Adipose tissue (tissue), 3 donors: ENCODE data around the gene GSTA1. TPM values are rescaled to one million over a fixed set of nuclear protein-coding genes. Genes with fewer than 3 reads are reported as not detected.
"Not testable (repeated sequence)": the region's sequence is repeated elsewhere in the genome, so short reads cannot be mapped to it uniquely, and the experiment has no call there.

Experiments used
- H3K27ac ChIP-seq: one replicate; pipeline ENCODE4 v1.5.1; 2013; ENCODE audit warnings: low read depth, low read length
- WGBS, 3 donors: extraction: QIAGEN DNeasy Blood & Tissue Kit; methylation state at CpG; one replicate each; pipeline ENCODE4 v1.1.7; 2013; 5-methylcytosine and 5-hydroxymethylcytosine counted together
- polyA plus RNA-seq, 3 donors: library from polyadenylated mRNA; stranded (reverse); fragments of 200-250 nt; gene quantifications; one replicate each; pipeline ENCODE4 v1.2.3, GENCODE V29; 2013
- donor health status: healthy with polysubstance abuse.
- donor health status: Bipolar disorder and iron deficiency.
- donor health status: healthy.

Gene GSTA1
- 10 to 100 TPM in 2 of 3 donors, 1 to 10 TPM in 1; 1.7 to 30.0 (median 12.7) TPM for polyA plus RNA-seq

DNA sequence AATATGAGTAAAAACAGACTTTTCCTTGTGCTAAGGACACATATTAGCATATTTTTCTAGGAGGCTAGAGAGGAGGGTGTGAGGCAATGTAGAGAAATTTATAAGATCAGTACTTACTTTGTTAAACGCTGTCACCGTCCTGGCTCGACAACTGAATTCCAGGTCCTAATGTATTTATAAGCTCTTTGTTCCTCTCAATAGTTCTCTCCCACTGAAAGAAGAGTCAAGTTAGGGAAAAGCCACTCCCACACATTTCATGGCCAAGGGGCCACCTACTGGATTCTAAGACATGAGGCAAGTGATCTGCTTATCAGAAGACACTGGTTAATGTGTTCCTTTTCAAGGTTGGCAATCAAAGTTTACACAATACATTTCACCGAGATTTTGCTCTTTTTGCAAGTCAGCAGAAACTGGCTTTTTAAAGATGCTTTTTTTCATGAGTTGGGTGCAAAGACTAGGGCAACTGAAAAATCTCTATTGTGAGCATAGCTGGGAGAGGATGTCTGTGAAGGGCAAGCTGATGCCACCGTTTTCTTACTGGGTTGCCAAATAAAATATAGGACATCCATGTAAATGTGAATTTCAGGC, at the start of gene GSTA1:
GSTA1 (minus strand) TSS at position 149 of the 588 bp plus-strand sequence. CDS start 4,549 bp downstream, outside the sequence.
- WGBS, 3 donors, result 25 to 59% (median 46%) methylated on average over 5 of the region's 5 CpGs
- not testable (repeated sequence) for H3K27ac ChIP-seq

DNA sequence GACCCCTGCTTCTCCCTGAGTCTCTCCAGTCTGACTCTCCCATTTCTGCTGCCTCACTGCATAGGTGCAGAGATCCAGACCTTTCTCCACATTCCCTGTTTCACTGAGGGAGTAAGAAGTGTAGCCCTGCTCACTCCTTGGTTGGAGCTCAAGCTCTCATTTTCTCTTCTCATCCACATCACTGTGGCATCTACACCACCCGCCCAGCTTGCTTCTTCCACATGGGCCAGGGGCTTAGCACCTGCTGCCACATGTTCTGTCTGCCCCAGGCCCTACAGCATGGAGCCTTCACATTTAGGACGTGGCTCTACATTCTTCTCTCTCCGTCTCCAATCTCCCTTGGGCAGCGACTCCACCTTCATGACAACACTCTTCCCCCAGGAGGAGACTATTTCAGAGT, 45.5 kb upstream of the GSTA1 start:
- H3K27ac ChIP-seq, result no peak overlapping the region
- 85 to 92% (median 86%) methylated on average over 4 of the region's 4 CpGs for WGBS, 3 donors

DNA sequence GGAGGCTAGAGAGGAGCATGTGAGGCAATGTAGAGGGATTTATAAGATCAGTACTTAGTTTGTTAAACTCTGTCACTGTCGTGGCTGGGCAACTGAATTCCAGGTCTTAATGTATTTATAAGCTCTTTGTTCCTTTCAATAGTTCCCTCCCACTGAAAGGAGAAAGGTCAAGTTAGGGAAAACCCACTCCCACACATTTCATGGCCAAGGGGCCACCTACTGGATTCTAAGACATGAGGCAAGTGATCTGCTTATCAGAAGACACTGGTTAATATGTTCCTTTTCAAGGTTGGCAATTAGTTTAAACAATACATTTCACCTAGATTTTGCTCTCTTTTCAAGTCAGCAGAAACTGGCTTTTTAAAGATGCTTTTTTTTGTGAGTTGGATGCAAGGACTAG, 42.4 kb upstream of the GSTA1 start:
- 33 to 57% (median 39%) methylated on average over 1 of the region's 1 CpG for WGBS, 3 donors
- H3K27ac ChIP-seq, result no peak overlapping the region

DNA sequence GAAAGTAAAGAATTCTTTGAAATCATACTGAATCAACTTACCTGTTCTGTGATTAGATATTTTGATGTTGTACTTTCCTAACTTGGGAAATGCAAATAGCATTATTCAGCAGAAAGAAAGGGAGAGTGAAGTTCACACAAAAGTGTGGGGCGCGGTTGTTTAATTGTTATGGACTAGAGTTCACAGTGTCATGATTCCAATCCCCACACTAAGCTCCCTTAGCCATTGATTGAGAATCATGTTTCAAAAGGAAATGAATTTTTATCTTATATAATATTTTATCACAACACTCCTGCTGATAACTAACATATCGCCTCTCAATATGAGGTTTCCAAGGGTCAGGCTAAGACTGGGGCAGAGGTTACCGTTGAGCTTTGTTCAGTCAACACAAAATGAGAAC, 40.0 kb upstream of the GSTA1 start:
- H3K27ac ChIP-seq, result no peak overlapping the region
- whole genome bisulfite sequencing, 3 donors, result 74 to 97% (median 87%) methylated on average over 4 of the region's 4 CpGs

DNA sequence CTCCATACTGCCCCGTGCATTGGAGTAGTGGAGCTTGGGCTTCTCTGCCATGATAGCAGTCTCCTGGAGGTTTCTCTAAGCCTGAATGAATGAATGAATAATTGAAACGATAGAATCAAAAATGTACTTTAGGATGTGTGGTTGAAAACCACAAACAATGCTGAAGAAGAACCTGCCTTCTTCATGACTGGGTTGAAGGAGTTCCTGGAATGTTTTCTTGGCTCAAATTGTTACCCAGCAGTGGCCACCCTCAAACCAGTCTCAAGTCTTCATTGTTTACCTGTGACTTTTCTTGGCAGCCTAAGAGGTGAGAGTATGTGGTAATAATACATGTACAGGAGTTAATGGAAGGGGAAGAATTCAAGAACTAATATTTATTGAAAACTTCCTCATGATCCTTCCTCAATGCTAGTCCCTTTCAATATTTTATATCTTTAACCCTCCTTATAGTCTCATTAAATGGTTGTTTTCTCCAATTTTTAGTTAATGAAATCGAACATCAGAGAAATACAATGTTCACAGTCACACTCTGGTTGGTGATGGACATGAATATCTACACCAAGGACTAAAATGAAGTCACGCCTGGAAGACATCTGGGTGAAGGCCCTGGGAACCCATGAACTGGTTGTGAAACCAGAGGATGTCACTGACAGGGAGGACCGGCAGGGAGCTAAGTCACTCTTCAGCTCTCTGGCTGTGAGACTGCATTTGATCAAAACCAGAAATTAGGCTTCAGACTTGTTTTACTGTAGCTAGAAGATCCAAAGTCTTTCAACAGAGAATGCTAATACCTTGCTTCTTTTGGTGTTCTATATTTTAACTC, 37.4 kb upstream of the GSTA1 start, which contains the start of gene GSTA5:
GSTA5 (minus strand) TSS at position 51 of the 823 bp plus-strand sequence.
- WGBS, 3 donors, result 76 to 87% (median 76%) methylated on average over 5 of the region's 5 CpGs
- H3K27ac ChIP-seq, result no peak within 1 kb of the TSS

DNA sequence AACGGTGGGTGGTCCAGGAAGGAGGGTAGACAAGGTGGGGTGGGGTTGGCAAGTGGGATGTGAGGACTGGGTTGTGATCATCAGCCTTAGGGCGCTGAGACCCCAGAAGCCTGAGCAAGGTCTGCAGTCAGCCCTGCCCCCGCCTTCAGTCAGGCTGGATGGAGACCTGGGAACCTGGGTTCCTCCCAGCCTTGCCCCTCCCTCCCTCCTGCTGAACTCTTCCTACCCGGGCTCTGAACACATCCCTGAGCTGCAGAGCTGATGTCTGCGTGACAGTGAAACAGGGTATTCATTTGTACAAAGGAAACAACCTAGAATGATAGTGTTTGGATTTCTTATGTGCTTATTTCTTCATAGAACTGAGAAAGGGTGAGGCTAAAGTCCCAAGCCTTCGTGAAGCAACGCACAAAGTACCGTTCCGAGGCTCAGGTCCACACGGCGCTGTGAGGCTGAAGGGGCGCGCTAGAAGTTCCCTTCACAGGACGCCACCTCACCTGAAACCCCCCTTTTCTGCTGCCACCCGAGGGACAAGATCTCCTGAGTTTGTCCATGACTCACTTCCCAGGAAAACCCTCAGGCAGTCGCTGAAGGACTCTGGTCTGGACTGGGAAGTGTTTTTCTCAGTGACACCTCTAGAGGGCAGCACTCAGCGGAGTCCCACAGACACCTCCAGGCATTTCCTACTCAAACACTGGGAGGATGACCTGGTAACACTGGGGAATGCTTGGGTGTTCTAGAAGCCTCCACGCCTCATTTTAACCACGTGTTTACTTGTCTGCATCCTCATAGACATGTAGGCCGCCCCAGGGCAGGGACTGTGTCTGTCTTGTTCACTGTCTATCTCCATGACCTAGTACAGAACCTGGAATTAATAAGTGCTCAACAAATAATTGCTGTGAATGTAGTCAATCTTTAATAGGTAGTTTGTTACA, 35.8 kb upstream of the GSTA1 start:
- 64% methylated on average over 20 of the region's 20 CpGs for WGBS, 3 donors

DNA sequence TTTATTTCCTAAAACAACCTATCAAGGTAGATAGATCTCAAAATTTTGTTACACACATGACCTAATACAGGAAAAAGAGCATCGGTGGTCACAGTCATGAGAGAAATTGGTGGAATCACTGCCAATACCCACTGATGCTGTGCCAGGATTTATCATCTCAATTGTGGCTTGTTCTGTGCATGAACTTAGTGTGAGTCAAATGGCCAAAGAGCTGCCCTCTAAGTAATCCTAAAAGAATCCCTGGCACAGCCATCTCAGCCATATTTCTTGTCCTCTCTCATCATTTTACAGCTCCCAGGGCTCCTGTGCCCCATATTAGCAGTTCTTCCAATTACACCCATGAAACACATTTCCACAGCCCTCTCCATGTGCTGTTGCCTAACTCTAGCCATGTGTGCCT, 30.9 kb upstream of the GSTA1 start:
- 70 to 96% (median 81%) methylated on average over 1 of the region's 1 CpG for WGBS, 3 donors
- H3K27ac ChIP-seq, result no peak overlapping the region

More for the DNA sequence above, 35.8 kb upstream of the GSTA1 start:
- H3K27ac ChIP-seq, result no peak overlapping the region

DNA sequence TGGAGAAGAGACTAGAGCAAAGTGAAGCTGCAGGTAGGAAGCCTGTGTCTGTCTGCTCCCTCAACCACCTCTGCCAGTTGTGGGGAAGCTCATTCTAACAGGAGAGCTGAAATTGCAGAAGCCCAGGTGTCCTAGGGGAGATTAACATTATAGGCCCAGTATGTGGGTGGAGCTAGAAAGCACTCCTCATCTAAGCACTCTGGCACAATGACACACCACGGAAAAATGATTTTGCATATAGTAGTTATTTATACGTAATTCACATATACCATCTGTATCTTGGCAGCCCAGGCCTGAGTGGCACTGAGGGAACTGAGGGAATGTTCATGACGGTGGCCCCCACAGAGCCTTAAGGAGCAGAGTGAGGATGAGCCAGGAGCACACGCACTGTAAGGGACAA, 27.3 kb upstream of the GSTA1 start:
- not testable (repeated sequence) for H3K27ac ChIP-seq
- 81 to 88% (median 83%) methylated on average over 4 of the region's 4 CpGs for WGBS, 3 donors

DNA sequence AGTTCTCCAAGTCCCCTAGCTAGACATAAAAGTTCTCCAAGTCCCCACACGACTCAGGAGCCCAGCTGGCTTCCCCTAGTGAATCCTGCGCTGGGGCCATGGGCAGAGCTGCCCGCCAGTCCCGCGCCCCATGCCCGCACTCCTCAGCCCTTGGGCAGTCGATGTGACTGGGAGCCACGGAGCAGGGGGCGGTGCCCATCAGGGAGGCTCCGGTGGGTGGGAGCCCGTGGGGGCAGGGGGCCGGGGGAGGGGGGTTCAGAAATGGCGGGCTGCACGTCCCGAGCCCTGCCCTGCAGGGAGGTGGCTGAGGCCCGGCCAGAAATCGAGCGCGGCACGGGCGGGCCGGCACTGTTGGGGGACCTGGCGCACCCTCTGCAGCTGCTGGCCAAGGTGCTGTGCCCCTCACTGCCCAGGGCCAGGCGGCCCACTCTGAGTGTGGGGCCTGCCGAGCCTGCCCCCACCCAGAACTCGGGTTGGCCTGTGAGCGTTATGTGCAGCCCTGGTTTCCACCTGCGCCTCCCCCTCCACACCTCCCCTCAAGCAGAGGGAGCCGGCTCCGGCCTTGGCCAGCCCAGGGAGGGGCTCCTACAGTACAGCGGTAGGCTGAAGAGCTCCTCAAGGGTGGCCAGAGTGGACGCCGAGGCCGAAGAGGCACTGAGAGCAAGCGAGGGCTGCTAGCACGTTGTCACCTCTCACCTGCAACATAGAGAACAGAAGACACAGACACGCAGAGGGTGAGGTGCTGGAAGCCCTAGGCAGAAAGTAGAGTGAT, 25.6 kb upstream of the GSTA1 start:
- no peak overlapping the region for H3K27ac ChIP-seq
- 86 to 91% (median 89%) methylated on average over 34 to 37 of the region's 37 CpGs for WGBS, 3 donors

DNA sequence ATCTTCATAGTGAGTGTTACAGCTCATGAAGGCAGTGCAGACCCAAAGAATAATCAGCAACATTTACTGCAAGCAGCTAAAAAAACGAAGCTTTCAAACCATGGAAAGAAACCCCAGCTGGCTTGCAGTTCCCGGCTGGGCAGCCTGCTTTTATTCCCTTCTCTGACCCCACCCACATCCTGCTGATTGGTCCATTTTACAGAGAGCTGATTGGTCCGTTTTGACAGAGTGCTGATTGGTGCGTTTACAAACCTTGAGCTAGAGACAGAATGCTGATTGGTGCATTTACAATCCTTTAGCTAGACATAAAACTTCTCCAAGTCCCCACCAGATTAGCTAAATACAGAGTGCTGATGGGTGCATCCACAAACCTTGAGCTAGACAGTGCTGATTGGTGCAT, 25.0 kb upstream of the GSTA1 start:
- WGBS, 3 donors, result 69 to 86% (median 81%) methylated on average over 4 of the region's 4 CpGs

DNA sequence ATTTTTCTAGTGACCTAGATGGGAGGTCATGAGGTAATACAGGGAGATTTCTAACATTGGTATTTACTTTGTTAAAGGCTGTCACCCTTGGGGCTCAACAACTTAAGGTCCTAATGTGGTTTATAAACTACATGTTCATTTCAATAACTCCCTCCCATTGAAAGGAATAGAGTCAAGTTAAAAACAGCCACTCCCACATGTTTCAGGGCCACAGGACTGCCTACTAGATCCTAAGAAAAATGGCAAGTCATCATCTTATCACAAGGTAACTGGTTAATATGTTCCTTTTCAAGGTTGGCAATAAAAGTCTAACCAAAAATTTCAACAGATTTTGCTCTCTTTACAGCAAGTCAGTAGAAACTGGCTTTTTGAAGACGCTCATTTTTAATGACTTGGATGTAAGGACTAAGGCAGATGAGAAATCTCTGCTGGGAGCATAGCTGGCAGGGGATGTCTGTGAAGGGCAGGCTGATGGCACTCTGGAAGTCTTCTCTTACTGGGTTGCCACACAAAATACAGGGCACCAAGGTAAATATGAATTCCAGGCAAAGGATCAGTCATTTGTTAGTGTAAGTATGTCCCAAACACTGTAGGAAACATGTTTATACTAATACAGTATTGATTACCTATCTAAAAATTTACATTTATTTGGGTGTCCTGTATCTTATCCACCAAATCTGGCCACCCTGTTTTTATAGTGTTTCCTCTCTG, 23.6 kb upstream of the GSTA1 start:
- 27 to 92% (median 89%) methylated on average over 1 of the region's 1 CpG for WGBS, 3 donors
- not testable (repeated sequence) for H3K27ac ChIP-seq

More for the DNA sequence above, 25.0 kb upstream of the GSTA1 start:
- not testable (repeated sequence) for H3K27ac ChIP-seq

DNA sequence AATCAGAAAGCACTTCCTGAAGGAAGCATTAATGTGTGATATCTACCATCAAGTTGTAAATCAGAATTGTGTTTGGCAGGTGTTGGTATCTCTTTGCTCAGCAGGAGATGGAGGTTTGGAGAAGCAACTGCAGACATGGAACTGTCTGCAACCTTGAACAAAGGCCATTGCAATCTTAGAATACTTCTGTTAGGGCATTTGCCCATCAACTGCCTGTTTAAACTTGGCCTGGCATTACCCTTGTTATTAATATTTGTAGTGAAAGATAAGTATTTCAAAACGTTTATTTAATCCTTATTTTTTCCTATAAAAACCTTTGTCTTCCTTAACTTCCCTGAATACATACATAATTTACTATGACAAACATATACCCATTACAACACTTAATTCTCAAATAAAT, 22.9 kb upstream of the GSTA1 start:
- no peak overlapping the region for H3K27ac ChIP-seq
- 17 to 35% (median 33%) methylated on average over 1 of the region's 1 CpG for WGBS, 3 donors

DNA sequence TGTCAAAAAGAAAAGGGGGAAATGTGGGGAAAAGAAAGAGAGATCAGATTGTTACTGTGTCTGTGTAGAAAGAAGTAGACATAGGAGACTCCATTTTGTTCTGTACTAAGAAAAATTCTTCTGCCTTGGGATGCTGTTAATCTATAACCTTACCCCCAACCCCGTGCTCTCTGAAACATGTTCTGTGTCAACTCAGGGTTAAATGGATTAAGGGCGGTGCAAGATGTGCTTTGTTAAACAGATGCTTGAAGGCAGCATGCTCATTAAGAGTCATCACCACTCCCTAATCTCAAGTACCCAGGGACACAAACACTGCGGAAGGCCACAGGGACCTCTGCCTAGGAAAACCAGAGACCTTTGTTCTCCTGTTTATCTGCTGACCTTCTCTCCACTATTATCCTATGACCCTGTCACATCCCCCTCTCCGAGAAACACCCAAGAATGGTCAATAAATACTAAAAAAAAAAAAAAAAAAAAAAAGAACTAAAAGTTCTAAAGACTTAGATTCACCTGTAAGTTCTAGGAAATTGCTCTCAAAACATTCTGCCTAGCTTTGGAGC, 22.4 kb upstream of the GSTA1 start:
- WGBS, 3 donors, result 49 to 84% (median 72%) methylated on average over 3 to 4 of the region's 4 CpGs
- not testable (repeated sequence) for H3K27ac ChIP-seq

DNA sequence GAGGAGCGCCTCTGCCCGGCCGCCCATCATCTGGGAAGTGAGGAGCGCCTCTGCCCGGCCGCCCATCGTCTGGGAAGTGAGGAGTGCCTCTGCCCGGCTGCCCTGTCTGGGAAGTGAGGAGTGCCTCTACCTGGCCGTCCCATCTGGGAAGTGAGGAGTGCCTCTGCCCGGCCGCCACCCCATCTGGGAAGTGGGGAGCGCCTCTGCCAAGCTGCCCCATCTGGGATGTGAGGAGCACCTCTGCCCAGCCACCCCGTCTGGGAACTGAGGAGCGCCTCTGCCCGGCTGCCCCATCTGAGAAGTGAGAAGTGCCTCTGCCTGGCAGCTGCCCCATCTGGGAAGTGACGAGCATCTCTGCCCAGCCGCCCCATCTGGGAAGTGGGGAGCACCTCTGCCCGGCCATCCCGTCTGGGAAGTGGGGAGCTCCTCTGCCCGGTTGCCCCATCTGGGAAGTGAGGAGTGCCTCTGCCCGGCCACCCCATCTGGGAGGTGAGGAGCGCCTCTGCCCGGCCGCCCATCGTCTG, 21.7 kb upstream of the GSTA1 start:
- 95 to 97% (median 97%) methylated on average over 21 to 25 of the region's 25 CpGs for WGBS, 3 donors
- H3K27ac ChIP-seq, result not testable (repeated sequence)

DNA sequence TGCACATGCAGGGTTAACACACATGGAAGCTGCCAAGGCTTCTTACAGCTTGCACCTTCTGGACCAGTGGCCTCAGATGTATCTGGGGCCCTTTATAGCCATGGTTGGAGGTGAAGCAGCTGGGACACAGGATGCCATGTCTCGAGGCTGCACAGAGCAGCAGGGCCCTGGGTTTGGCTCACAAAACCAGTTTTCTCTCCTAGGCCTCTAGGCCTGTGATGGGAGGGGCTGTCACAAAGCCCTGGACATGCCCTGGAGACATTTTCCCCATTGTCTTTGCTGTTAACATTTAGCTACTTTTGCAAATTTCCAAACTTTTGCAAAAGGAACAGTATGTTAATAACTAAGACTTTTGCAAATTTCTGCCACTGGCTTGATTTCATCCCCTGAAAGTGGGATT, 18.2 kb upstream of the GSTA1 start:
- 69 to 96% (median 85%) methylated on average over 1 of the region's 1 CpG for WGBS, 3 donors
- no peak overlapping the region for H3K27ac ChIP-seq

DNA sequence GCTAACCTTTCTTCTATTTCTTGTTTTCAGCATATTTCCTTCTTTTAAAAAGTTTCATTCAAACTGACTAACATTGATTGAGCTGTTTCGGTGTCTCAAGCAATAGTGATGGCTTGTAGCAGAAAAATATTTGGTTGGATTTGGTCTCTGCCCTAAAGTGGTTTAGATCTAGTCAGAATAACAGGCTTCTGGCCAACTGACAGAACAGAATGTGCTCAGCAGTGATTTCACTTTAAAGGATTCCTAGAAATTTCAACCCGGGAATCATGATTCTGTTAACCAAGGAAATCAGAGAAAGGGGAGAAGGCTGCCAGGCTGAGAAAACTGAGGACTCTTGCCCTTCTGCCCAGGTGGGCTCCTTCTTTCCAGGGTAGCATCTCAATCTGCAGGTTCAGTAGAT, 16.6 kb upstream of the GSTA1 start:
- no peak overlapping the region for H3K27ac ChIP-seq

More for the DNA sequence above, 16.6 kb upstream of the GSTA1 start:
- 72 to 77% (median 75%) methylated on average over 2 of the region's 2 CpGs for WGBS, 3 donors
